NOMO-1 treated with DMSO at 0.1 percent for 48 hours (cell line): ENCODE measurements around the gene SARS2.
"Not testable (repeated sequence)": the region's sequence is repeated elsewhere in the genome, so short reads cannot be mapped to it uniquely, and the experiment has no call there.

Source experiments
- DNase-seq: peaks from one replicate; lab custom pipeline; 2025; ENCODE audit not compliant: unreplicated experiment; lab: John Stamatoyannopoulos, UW

SARS2 gene

DNA sequence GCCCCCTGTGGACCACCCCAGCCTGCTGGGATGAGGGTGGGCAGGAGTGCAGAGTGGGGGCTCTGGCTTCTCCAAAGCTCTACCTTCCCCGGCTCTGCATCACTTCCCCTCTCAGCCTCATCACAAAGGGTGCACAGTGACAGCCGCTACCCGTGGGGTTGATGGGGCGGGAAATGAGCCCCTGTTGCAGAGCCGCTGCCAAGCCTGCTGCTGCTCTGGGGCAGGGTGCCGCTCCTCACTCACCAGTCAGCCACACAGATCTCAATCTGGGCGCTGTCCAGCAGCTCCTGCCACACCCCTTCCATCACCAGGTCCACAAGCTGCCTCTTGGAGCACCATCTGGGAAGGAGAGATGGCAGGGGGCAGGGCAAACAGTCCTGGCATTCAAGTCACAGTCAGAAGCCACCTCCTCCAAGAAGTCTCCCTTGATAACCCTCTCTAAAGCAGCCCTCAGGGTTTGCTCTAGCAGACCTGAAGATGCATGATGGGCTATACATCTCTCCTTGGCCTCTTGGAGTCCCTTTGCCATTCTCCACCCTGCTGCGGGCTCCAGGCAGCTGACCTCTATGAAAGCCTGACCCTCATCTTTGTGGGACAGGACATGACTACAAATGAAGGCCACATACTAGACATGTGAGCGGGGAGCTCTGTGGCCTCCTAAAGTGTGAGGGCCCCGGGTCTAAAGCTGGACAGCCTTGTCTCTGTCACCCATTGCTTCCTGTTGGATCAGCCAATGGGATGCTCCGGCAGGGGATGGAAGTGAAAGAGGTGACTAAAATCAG is 15.9 kb upstream of the SARS2 start:
- no peak for DNase-seq

DNA sequence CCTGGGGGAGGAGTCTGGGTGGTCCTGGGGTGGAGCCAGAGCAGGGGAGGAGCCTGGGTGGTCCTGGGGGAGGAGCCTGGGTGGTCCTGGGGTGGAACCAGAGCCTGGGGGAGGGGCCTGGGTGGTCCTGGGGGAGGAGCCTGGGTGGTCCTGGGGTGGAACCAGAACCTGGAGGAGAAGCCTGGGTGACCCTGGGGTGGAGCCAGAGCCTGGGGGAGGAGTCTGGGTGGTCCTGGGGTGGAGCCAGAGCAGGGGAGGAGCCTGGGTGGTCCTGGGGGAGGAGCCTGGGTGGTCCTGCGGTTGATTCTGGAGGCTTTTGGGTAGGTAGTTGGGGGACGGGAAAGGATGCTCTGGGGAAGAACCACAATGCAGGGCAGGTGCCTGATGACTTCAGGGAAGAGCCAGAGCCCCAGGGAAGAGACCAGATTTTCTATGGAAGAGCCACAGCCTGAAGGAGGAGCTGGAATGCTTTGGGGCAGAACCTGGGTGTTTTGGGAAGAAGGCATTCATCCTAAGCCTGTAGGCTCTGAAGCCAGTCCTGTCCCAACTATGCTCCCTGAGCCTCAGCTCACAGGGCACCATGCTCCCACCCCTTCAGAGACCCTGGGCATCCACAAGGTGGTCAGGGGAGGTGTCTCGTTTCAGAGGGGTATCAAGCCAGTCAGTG is 15.1 kb upstream of the SARS2 start:
- DNase-seq, result no peak

DNA sequence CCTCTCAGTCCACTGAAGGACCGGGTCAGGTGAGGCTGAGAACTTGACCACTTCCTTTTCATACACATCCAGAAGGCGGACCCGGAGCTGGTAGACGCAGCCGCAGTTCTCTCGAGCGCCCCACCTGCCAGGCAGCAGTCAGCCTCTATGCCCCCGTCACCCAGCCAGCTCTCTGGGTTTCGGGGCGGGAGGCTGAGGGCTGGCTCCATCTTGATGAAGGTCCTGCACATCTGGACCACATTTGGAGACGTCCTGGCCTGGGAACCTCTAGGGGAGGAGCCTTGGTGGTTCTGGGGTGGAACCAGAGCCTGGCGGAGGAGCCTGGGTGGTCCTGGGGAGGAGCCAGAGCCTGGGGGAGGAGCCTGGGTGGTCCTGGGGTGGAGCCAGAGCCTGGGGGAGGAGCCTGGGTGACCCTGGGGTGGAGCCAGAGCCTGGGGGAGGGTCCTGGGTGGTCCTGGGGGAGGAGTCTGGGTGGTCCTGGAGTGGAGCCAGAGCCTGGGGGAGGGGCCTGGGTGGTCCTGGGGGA is 14.5 kb upstream of the SARS2 start:
- no peak for DNase-seq

DNA sequence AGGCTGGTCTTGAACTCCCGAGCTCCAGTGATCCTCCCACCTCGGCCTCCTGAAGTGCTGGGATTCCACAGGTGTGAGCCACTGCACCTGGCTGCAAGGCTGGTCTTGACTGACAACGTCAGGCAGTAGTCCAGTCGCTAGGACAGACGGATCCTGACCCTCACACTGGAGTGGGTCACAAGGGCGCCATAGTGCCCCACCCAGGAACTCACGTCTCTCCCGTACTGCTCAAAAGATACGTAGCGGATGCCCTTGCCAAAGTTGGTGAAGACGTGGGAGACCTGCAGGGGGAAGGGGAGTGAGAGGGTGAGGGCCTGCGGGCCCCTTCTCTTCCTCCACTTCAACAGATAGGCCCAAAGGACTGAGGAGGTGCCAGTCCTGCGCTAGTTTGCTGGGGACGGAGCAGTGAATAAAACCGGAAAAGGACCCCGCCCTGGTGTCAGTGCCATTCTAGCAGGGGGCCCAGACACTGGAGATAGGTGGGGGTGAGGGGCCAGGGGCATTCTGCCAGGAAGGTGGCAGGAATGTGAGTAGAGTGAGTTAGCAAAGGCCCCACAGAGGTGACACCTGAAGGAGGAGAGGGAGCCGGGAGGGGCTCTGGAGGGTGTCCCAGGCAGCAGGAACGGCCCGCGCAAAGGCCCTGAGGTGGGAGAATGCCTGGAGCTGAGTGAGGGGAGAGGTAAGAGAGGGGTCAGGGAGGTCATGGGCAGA is 12.1 kb upstream of the SARS2 start:
- DNase-seq, result no peak

DNA sequence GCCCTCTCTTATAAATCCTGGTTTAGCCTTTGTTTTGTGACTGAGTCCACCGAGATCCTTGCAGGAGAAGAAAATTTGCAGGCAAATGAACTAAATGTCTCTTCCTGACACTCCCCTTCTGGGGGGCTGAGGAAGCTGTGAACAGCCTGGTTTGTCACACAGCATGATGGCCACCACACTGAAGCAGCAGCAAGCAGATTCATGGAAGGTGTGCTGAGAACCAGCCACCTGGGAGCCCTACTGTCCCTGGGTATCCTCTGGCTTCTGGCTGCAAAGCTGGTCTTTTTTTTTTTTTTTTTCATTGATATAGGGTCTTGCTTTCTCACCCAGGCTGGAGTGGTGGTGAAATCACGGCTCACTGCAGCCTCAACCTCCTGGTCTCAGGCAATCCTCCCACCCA is 11.4 kb upstream of the SARS2 start:
- no peak for DNase-seq

DNA sequence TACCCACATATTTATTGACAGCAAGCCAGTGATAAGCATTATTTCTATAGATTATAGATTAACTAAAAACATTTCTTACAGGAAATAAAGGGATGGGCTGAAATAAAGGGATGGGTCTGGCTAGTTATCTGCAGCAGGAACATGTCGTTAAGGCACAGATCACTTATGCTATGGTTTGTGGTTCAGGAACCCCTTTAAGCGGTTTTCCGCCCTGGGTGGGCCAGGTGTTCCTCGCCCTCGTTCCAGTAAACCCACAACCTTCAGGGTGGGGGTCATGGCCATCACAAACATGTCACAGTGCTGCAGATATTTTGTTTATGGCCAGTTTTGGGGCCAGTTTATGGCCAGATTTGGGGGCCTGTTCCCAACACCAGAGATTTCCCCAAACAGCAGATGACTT is 10.9 kb upstream of the SARS2 start:
- DNase-seq, result not testable (repeated sequence)

DNA sequence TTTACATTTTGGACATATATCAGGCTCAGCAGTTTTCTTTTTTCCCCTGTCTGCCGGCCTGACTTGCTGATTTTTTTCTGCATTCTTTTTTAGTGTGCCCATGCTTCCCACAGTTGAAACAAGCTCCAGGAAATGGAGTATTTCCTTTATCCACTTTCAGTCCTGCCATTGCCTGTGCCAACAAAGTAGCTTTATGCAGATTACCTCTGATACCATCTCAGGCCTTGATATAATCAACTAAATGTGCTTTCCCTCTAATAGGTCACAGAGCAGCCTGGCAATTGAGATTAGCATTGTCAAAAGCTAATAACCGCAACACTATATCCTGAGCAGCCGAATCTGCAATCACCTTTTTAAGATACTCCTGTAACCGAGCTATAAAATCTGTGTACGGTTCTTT is 9.4 kb upstream of the SARS2 start:
- DNase-seq, result no peak

DNA sequence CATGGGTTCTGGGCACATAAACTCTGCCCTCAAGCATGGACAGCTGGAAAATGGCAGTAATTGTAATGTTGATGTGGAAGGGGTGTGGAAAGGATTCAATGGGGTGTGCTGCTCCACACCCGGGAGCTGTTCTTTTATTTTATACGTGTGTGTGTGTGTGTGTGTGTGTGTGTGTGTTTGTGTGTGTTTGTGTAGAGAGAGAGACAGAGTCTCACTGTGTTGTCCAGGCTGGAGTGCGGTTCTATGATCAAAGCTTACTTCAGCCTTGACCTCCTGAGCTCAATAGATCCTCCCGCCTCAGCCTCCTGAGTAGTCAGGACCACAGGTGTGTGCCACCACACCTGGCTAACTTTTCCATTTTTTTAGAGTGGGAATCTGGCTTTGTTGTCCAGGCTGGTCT is 3.0 kb upstream of the SARS2 start:
- no peak for DNase-seq

DNA sequence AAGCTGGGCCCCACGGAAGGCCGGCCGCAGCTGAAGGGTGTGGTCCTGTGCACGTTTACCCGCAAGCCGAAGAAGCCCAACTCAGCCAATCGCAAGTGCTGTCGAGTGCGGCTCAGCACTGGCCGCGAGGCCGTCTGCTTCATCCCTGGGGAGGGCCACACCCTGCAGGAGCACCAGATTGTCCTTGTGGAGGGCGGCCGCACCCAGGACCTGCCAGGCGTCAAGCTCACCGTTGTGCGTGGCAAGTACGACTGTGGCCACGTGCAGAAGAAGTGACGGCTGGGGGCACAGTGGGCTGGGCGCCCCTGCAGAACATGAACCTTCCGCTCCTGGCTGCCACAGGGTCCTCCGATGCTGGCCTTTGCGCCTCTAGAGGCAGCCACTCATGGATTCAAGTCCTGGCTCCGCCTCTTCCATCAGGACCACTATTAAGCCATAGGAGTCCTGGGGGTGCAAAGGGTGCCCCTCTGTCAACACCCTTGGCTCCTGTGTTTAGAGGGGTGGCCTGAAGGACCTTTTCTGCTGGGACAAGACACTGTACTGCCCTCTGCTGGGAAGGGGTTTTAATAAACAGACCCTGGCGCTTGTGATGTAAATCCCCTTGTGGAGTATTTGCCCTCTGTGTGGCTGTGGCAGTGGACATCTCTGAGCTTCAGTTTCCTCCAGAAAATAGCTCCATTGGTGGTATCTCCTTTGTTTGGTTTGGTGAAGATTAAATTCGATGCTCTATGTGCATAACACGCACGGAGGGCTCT is 2.0 kb upstream of the SARS2 start:
- DNase-seq, result no peak

DNA sequence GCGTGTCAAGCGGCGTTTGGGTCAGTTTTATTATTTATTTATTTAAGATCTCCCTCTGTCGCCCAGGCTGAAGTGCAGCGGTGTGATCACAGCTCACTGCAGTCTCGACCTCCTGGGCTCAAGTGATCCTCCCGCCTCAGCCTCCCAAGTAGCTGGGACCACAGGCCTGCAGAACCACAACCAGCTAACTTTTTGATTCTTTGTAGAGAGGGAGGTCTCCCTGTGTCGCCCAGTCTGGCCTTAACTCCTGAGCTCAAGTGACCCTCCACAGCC is 894 bp upstream of the SARS2 start:
- DNase-seq, result no peak

DNA sequence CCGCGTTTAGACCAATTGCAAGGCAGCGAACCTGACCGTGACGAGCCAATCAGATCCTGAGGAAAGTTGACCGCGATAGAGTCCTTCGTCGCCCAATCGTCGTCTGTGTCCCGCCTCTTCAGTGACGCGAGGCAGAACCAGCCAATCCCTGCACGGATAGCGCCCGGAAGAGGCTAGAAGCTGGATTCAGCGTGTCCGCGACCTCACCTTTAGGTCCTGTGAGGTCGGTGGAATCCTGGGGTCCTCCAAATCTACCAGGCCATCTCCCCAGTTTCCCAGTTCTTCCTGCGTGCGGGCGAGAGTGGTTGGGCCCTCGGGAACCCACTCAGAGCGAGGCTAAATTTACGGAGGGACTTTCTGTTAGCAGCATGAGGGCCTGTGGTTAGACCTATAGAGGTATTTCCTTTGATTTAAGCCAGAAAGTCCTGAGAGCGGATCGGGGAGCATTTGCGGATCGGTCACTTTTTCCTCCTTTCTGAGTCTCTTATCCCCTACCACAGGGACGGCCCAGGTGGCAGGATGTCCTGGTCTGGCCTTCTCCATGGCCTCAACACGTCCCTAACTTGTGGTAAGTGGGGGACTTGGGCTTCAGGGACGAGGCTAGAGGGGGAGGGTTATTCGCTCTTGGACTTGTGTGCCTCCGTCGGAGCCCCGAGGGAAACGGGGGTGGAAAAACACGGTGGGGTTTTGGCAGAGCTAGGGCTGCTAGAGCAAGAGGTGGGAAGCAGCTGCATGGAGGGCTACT is 385 bp upstream of the SARS2 start, which contains the start of gene MRPS12:
TSS of gene MRPS12 (plus strand) at position 169 of the 745 bp plus-strand sequence. CDS start at position 520, 351 bp downstream.
- peak; percentile 98 for DNase-seq

DNA sequence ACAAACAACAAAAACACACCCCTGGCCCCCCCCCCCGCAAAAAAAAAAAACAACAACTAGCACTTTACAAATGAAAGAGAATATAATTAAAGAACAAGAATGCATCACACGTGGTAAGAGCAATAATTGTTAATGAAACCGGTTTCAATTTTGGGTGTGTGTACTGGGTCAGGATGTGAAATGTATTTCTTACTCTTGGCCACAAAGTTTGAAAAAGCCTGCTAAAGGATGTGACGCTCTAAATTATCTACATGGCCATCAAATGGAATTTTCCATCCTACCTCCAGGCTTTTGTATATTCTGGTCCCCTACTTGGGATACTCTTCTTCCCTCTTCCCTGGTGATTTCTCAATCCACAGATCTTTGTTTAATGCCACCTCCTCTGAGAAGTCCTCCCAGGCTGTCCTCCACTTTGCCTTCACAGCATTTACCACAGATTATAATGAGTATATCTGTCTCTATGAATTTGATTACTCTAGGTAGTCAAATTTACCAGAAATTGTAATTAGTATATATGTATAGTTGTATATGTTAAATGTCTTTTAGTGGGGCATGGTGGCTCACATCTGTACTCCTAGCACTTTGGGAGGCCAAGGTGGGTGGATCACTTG is 2.1 kb downstream of the SARS2 start:
- no peak for DNase-seq

DNA sequence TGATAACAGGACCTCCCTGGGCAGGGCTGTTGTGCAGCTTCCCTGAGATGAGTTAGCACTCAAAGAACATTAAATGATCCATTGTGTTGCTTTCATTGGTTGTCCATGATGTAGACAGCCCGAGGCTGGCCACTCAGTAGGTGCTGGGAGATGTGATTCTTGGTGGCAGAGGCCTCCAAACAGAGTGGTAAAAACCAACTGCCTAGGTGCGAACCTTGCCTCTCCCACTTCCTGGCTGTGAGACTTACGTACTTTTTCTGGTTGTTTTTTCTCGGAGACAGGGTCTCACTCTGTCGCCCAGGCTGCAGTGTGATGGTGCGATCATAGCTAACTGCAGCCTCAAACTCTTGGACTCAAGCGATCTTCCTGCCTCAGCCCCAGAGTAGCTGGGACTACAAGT is 6.2 kb downstream of the SARS2 start:
- no peak for DNase-seq

DNA sequence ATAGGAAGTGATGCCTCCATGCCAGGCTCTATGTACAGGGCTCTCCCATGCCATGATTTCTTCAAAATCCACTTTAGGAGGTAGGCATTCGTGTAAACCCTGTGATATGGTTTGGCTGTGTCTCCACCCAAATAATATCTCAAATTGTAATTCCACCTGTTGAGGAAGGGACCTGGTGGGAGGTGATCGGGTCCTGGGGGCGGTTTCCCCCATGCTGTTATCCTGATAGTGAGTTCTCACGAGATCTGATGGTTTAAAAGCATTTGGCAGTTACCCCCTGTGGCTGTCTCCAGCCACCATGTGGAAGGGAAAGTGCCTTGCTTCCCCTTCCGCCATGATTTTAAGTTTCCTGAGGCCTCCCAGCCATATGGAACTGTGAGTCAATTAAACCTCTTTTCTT is 8.1 kb downstream of the SARS2 start:
- no peak for DNase-seq

DNA sequence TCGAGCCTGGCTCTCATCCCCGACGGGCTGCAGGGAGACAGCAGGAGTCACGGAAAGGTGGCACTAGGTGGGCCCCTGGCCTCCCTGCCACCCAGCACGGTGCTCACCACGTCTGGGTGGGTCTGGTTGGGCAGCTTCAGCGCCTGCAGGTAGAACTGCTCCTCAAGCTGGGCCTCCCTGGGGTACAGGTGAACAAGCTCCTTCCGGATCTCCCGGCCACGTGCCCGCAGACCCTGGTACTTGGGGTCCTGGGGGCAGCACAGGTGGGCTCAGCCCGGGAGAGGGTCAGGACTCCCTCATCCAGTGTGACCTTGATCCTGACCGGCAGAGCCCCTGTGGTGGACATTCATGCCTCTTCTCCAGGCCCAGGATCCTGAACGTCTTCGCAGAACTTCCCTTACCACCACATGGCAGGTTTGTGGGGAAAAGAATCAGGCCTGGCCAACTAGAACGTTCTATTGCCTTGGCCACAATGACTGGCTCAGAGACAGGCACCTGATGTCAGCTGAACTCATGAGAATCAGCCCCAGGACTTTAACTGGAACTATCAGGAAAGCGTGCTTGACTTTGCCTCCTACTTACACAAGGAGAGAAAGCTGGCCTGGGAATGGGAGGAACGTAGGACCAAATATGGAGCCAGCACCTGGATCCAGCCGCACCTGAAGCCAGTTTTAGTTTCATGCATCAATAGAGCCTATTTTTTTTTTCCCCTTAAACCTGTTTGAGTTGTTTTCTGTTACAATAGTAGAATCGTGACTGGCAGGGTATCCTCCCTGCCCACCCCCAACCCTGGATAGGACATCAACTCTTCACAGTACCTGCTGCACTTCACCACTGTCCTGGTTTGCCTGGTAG is 8.9 kb downstream of the SARS2 start:
- DNase-seq, result no peak

DNA sequence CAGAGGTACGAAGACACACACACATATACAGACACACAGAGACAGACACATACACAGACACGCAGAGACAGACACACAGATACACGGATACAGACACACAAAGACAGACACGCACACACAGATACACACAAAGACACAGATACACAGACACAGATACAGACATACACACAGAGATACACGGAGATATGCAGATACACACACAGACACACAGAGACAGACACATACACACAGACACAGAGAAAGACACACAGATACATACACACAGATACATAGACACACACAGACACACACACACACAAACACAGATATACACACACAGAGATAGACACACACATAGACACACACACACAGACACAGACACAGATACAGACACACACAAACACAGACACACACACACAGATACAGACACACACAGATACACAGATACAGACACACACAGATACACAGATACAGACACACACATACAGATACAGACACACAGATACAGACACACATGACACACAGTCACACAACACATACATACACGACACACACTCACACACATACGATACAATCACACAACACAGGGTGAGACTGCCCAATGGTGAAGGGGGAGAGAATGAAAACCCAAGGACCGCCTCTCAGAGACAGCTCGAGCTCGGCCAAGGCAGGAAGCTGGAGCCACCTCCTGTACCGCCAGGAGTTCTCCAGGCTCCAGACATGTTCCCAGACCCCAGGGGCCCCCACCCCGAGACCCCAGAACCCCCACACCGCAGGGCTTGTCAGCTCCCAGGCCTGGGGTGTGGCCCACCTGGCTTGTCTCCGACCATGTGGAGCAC is 9.8 kb downstream of the SARS2 start:
- DNase-seq, result no peak

DNA sequence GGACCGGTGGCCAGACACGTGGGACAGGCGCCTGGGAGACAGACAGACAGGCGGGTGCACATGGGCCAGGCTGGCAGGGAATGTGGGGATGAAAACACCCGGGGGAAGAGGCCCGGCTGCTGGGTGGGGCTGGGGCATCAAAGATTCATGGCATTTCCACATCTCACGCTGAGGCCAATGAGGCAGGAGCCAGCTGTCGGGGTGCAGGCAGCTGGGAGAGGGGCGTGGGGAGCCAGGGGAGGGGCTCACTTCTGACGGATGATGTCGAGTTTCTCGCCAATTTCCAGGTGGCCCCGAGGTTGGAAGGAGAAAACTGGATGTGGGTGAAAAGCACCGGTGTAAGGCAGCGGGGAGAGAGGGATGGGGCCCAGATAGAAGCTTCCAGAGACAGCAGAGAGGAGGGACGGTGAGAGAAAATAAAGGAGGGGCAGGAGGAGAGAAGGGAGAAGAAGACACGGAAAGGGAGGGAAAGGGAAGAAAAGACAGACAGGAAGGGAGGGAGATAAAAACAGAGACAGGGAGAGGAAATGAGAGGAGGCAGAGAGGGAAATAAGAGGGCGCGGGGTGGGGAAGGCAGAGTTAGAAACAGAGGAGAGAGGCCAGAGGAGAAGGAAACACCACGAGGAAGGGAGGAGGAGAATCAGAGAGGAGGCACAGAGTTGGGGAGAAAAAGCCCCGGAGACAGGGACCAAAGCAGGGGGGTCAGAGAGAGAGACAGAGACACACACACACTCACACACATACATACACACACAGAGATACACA is 10.5 kb downstream of the SARS2 start:
- no peak for DNase-seq

DNA sequence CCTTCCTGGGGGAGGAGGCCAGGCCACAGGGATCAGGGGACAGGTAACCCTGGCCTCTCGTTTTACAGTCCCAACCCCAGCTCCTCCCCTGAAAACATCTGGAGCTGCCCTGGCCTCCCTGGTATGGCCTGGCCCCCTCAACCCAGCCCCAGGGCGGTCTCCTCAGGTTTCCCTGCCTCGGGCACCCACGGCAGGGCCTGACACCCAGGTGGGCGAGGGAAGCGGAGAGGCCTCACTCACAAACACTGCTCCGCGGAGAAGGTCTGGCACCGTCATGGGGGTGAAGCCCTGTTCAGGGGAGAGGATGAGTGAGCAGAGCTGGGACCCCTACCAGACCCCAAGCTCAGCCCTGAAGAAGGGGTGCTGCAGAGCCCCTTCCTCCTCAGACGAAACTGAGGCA is 12.0 kb downstream of the SARS2 start:
- no peak for DNase-seq
